Amniotic stem cell (primary cell): ENCODE data around the gene KIR2DL3.

Experiments
- DNase-seq: peaks from one replicate; lab custom pipeline; 2025; lab: John Stamatoyannopoulos, UW

KIR2DL3 gene

DNA sequence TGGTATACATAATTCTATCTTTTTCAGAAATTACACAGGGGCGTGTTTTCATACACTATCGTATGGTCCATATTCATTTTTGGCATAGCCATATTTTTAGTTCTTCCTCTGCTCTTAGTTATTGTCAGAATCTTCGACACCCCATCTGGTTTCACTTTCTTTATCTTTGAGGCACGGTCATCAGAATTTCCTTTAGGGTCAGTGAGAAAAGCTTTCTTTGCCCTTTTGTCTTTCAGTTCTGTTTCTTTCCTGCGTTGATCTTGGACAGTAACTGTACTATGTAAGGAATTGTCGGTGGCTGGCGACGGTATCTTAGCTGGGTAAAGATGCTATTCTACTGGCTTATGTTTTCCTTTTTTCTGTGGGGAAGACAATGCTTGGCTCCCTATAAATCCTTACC, 54.5 kb downstream of the KIR2DL3 start:
- DNase-seq = no peak

DNA sequence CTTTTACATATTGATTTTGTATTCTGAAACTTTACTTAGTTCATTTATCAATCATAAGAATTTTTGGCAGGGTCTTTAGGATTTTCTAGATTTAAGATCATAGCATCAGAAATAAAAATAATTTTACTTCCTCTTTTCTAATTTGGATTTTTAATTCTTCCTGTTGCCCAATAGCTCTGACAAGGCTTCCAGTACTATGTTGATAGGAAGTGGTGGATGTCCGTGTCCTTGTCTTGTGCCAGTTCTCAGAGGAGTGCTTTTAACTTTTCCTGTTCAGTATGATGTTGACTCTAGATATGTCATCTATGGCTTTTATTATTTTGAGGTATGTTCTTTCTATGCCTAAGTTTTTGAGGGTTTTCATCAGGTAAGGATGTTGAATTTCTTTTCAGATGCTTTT, 57.4 kb downstream of the KIR2DL3 start:
- DNase-seq = no peak
